Measurements from ENCODE around the gene NALCN. TPM values are rescaled to one million over a fixed set of nuclear protein-coding genes. Genes with fewer than 3 reads are reported as not detected.

NALCN gene
- polyA plus RNA-seq, 3 donors: not detected

DNA sequence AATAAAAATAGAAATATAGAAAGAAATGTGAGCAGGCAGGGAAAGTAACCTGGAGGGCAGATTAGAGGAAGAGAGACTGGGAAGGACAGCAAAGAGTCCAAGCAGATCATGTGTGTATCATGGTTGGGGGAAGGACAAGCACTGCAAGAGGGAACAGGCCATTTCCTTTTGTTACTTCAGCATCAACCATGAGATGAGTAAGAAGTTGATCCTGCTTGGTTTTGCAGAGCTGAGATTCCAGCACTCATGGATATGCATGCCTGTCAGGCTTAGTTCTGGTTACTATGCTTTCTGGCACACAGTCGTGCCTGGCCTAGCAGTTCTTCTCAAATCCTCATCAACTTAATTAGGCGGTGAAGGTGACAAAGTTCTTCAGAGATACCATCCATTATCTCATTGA, 18.1 kb downstream of the NALCN start:
- TF ChIP-seq, protein P1, sequence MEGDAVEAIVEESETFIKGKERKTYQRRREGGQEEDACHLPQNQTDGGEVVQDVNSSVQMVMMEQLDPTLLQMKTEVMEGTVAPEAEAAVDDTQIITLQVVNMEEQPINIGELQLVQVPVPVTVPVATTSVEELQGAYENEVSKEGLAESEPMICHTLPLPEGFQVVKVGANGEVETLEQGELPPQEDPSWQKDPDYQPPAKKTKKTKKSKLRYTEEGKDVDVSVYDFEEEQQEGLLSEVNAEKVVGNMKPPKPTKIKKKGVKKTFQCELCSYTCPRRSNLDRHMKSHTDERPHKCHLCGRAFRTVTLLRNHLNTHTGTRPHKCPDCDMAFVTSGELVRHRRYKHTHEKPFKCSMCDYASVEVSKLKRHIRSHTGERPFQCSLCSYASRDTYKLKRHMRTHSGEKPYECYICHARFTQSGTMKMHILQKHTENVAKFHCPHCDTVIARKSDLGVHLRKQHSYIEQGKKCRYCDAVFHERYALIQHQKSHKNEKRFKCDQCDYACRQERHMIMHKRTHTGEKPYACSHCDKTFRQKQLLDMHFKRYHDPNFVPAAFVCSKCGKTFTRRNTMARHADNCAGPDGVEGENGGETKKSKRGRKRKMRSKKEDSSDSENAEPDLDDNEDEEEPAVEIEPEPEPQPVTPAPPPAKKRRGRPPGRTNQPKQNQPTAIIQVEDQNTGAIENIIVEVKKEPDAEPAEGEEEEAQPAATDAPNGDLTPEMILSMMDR (IDR thresholded peaks at IDR 0.05): no peak
- Histone ChIP-seq H3K27ac (ENCODE audit: low read depth in 1 of 2, low read length in 2 of 2) (no peak overlapping the region), H3K27me3 (ENCODE audit: control insufficient read depth in 2 of 2, insufficient read depth in 2 of 2, low read length in 2 of 2) (no peaks in the 10 kb centered on the region), H3K79me2 (ENCODE audit: insufficient read depth, low read length) (no peaks in the 10 kb centered on the region), H3K36me3 (replicated peaks in 1 of 2; ENCODE audit: control insufficient read depth in 1 of 2, insufficient read depth in 2 of 2, low read length in 2 of 2) (no peaks in the 10 kb centered on the region), H3K9me3 (replicated peaks in 1 of 2; ENCODE audit: control insufficient read depth in 1 of 2, insufficient read depth in 1 of 2, low read length in 2 of 2) (no peaks in the 10 kb centered on the region), H3K4me1 (ENCODE audit: control insufficient read depth in 1 of 2, insufficient read depth in 2 of 2, low read length in 2 of 2) (no peaks in the 10 kb centered on the region), H3K4me2 (replicated peaks; ENCODE audit: extremely low read depth, low read length, poor library complexity, severe bottlenecking) (no peak overlapping the region), H2AFZ (ENCODE audit: insufficient read depth, low read depth, low read length, poor library complexity, severe bottlenecking) (no peak overlapping the region), H4K20me1 (ENCODE audit: insufficient read depth, low read length) (no peaks in the 10 kb centered on the region), H3K9ac (ENCODE audit: insufficient read depth, low read length, poor library complexity, severe bottlenecking) (no peak overlapping the region), H3K4me3 (replicated peaks in 1 of 3; ENCODE audit: low read depth in 2 of 3, low read length in 3 of 3) (no peak overlapping the region)
- H3K27ac Mint-ChIP-seq: no peak overlapping the region
- H3K4me1 Mint-ChIP-seq: no peaks in the 10 kb centered on the region
- DNase-seq: no peak
- intact Hi-C loops (cut with micrococcal nuclease): no loop called here
- peaks cover 0 to 3% (median 1%) of the 10 kb centered on the region in 3 donors for H3K27me3 Mint-ChIP-seq (ENCODE audit: low read depth in 3 of 3)
- no peaks in the 10 kb centered on the region for H3K9me3 Mint-ChIP-seq
- H3K4me3 Mint-ChIP-seq: no peak overlapping the region
- no peaks in the 10 kb centered on the region for H3K36me3 Mint-ChIP-seq
- 83% methylated on average over 2 of the region's 2 CpGs for WGBS (ENCODE audit: insufficient coverage)

DNA sequence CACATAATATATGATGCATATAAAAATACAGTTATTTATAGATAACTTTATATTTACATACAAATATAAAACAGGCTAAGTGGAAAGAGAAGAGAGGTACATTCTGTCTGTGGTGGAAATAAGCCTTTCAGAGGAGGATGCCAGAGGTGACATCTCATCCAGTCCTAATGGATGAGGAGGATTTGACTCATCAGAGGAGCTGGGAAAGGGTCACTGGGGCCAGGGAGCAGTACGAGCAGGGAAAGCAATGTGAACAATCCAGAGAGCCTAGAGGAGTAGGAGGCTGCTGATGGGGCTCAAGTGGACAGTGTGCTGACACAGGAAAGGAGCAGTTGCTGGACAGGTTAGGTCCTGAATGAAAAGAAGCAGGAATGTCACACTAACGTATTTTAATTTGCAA, 18.6 kb downstream of the NALCN start:
- Mint-ChIP-seq H3K4me3 (no peak overlapping the region), H3K4me1 (no peaks in the 10 kb centered on the region), H3K27me3 (ENCODE audit: low read depth in 3 of 3) (peaks cover 0 to 3% (median 1%) of the 10 kb centered on the region in 3 donors), H3K36me3 (no peaks in the 10 kb centered on the region), H3K27ac (no peak overlapping the region), H3K9me3 (no peaks in the 10 kb centered on the region)
- no peaks in the 10 kb centered on the region for H3K27me3 ChIP-seq (ENCODE audit: control insufficient read depth in 2 of 2, insufficient read depth in 2 of 2, low read length in 2 of 2)
- no peaks in the 10 kb centered on the region for H3K79me2 ChIP-seq (ENCODE audit: insufficient read depth, low read length)
- intact Hi-C loops (cut with micrococcal nuclease): no loop called here
- DNase-seq: no peak
- H4K20me1 ChIP-seq (ENCODE audit: insufficient read depth, low read length): no peaks in the 10 kb centered on the region
- no peak overlapping the region for H3K9ac ChIP-seq (ENCODE audit: insufficient read depth, low read length, poor library complexity, severe bottlenecking)
- no peaks in the 10 kb centered on the region for H3K9me3 ChIP-seq (replicated peaks in 1 of 2; ENCODE audit: control insufficient read depth in 1 of 2, insufficient read depth in 1 of 2, low read length in 2 of 2)
- H3K36me3 ChIP-seq (replicated peaks in 1 of 2; ENCODE audit: control insufficient read depth in 1 of 2, insufficient read depth in 2 of 2, low read length in 2 of 2): no peaks in the 10 kb centered on the region
- H3K4me2 ChIP-seq (replicated peaks; ENCODE audit: extremely low read depth, low read length, poor library complexity, severe bottlenecking): no peak overlapping the region
- H2AFZ ChIP-seq (ENCODE audit: insufficient read depth, low read depth, low read length, poor library complexity, severe bottlenecking): no peak overlapping the region
- TF ChIP-seq, protein P1 (IDR thresholded peaks at IDR 0.05): no peak
- no peak overlapping the region for H3K27ac ChIP-seq (ENCODE audit: low read depth in 1 of 2, low read length in 2 of 2)
- no peak overlapping the region for H3K4me3 ChIP-seq (replicated peaks in 1 of 3; ENCODE audit: low read depth in 2 of 3, low read length in 3 of 3)
- H3K4me1 ChIP-seq (ENCODE audit: control insufficient read depth in 1 of 2, insufficient read depth in 2 of 2, low read length in 2 of 2): no peaks in the 10 kb centered on the region
- 73% methylated on average over 2 of the region's 2 CpGs for WGBS (ENCODE audit: insufficient coverage)

Measured in CD14-positive monocyte (primary cell).